Stimulated activated CD8-positive, alpha-beta memory T cell treated with anti-CD3 and anti-CD28 coated beads, Interleukin-4, amount 100 ng/mL, for 48 hours (primary cell): ENCODE measurements around the gene PCSK2.

Experiments used
- DNase-seq: peaks from one replicate; pipeline ENCODE4 v3.0.0-alpha.2; 2020

The PCSK2 gene

DNA sequence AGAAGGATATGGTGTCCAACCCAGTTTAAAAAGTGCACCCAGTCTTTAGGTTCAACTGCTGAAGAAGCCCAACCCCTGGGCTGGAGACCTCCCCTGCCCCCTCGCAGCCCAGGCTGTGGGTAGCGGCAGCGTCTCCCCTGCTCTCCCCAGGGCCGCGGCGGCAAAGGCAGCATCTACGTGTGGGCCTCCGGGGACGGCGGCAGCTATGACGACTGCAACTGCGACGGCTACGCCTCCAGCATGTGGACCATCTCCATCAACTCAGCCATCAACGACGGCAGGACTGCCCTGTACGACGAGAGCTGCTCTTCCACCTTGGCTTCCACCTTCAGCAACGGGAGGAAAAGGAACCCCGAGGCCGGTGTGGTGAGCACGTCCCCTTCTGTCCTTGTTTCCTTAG lies 226.8 kb downstream of the PCSK2 start:
- no peak for DNase-seq

GRCh38 chr20:17456279-17456678 lies 229.4 kb downstream of the PCSK2 start:
- DNase-seq: no peak

GRCh38 chr20:17457079-17457478 lies 230.2 kb downstream of the PCSK2 start:
- DNase-seq: no peak

DNA sequence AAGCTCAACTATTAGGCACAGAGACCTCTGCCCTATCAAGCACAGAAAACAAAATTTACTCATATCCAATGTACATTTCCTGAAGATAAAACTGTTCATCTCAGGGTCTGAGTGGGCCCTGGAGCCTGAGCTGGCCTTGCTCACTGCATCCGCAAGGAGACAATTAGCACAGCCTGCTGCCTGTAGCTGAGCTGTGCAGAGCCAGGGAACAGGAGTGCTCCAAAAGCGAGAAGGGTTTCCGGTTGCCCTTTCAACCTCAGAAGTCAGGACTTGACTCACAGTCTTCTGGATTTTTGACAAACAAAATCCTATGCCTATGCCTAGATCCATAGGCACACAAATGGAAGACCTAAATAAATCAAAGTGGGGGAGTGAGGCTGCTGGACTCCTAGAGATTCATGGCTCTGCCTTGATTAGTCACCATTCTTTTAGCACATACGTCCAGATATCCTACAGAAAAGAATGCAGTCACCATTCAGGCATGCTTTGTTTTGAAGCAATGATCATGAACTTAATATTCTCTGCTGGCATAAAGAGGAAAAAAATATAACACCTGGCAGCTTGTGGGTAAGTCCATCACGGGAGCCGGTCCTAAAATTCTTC lies 230.8 kb downstream of the PCSK2 start:
- no peak for DNase-seq

- no peak for DNase-seq
Measured at GRCh38 chr20:17460119-17460518, 233.3 kb downstream of the PCSK2 start.

DNA sequence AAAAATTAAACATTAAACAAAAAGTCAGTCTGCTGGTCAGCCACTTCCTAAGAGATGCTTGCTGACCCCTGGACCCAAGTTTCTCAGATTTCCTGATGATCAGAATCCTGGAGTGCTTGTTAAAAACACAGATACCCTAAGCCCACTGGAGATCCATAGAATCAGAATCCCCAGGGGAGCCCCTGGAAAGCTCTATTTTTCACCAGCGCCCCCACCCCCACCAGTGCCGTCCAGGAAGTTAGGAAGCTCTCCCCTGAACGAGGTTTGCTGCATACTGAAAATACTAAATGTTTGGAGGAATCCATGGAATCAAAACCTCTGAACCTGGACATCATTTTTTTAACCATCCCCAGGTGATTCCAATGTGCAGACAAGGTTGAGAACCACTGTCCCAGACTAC lies 235.1 kb downstream of the PCSK2 start:
- DNase-seq: no peak

DNA sequence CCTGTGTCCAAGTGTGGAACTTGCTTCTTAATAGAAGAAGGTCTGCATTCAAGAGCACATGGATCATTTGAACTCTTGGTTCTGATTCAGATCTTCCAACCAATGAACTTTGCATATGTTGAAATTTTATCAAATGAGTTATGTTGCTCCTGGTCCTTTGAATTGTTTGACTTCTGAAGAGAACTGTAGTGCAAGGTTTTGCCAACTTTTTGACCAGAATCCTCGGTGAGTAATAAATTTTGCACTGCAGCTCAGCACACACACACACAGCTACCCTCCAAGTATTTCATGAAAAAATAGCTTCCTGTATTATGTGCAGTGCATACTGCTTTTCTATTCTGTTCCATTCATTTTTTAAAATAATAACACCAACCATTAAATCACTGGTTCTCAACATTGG lies 236.9 kb downstream of the PCSK2 start:
- DNase-seq: no peak

DNA sequence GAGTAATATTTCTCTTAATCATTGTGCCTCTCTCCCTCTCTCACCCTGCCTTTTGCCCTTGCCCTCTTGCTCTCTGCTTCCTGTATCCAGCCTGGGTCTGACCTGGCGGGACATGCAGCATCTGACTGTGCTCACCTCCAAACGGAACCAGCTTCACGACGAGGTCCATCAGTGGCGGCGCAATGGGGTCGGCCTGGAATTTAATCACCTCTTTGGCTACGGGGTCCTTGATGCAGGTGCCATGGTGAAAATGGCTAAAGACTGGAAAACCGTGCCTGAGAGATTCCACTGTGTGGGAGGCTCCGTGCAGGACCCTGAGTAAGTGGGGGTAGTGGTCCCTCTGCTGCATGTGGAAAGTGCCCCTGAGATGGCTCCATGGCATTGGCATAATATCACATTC lies 238.4 kb downstream of the PCSK2 start:
- DNase-seq: no peak

DNA sequence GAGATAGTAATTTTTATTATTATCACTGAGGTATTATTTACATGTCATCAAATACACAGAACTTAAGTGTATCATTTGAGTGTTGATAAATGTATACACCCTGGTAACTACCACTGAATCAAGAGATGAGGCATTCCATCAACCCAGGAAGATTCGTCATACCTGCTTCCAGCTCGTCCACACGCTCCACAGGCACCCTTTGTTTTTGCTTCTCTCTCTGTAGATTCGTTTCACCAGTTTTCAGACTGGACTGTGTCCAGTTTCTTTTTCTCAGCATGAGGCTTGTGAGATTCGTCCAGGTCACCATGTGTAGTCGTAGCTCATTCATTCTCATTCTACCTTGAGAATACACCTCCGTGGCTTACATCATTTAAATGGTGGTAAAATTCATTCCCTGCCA lies 239.8 kb downstream of the PCSK2 start:
- no peak for DNase-seq

- no peak for DNase-seq
Measured at GRCh38 chr20:17467120-17467655, 240.3 kb downstream of the PCSK2 start.

GRCh38 chr20:17468073-17468840 lies 241.4 kb downstream of the PCSK2 start:
- no peak for DNase-seq

GRCh38 chr20:17469246-17470030 lies 242.6 kb downstream of the PCSK2 start:
- no peak for DNase-seq

DNA sequence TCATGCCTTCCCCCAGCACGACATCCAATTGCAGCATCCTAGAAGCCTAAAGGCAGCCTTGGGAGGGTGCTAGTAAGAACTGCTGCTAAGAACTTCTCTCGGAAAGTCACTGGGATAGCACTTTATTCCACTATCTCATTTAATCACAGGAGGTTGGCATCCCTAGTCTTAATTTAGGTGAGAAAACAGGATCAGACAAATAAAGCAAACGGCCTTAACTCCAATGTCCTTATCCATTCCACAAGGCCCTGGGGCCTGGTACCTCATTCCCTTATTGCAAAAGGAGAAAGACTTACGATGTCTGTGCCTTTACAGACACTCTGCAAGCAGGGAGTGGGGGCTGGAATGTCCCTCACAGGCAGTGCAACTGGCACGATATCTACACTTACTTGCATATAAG lies 243.7 kb downstream of the PCSK2 start:
- no peak for DNase-seq

GRCh38 chr20:17470973-17471372 lies 244.1 kb downstream of the PCSK2 start:
- DNase-seq: no peak

- DNase-seq: no peak
Measured at GRCh38 chr20:17471606-17472187, 244.9 kb downstream of the PCSK2 start.

- DNase-seq: no peak
Measured at GRCh38 chr20:17473659-17474058, 246.8 kb downstream of the PCSK2 start.

GRCh38 chr20:17479063-17479657 lies 252.3 kb downstream of the PCSK2 start:
- DNase-seq: no peak

- DNase-seq: no peak
Measured at GRCh38 chr20:17480696-17481095, 253.9 kb downstream of the PCSK2 start.

DNA sequence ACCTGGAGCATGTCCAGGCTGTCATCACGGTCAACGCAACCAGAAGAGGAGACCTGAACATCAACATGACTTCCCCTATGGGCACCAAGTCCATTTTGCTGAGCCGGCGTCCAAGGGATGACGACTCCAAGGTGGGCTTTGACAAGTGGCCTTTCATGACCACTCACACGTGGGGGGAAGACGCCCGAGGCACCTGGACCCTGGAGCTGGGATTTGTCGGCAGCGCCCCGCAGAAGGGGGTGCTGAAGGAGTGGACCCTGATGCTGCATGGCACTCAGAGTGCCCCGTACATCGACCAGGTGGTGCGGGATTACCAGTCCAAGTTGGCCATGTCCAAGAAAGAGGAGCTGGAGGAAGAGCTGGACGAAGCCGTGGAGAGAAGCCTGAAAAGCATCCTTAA lies 254.8 kb downstream of the PCSK2 start:
- DNase-seq: no peak

- no peak for DNase-seq
Measured at GRCh38 chr20:17482536-17482935, 255.7 kb downstream of the PCSK2 start.

DNA sequence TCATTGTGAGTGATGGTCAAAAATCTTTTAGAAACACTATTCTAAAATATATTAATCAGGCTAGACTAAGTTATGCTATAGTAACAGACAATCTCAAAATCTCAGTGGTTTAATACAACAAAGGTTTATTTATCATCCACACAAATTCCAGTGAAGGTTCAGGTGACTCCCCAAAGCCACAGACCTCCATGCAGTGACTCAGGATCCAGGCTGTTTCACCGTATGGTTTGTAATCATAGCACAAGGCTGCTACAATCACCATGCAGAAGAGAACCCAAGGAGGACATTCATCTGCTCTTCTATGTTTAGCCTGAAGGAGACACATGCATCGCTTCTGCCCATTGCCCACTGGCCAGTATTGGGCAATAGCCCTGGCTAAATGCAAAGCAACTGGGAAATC lies 258.2 kb downstream of the PCSK2 start:
- DNase-seq: no peak

DNA sequence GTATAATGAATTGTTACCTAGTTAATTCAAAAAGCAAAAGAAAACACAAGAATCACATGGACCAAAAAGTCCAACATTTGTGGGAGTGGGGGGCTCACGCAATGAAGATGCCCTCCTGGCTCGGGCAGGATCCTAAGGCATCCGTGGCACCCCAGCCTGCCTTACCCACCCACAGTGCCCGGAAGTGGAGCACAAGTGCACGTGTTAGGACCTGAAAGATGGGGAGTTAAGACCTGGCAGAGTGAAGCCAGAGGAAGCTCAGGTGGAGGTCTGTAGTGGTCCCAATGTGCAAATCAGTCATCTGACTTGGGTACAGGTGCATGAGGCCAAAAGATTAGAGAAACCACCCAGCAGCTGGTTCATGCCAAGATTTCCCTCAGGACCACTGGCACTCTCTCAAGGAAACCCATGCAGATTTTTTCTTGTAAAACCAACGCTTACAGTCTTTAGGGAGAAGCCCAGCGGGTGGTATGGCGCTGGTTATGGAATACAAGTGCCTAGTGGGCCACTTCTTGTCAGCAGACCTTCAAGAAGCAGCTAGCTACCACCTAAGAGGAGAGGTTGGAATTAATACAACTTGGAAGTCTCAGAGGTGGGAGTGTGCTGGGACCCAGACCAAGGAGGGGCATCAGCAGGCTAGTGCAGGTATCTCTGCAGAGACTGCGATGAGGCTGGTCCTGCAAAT lies 262.2 kb downstream of the PCSK2 start:
- no peak for DNase-seq
